DMS114 treated with DMSO at 0.1 percent for 48 hours (cell line): Measurements from ENCODE around the gene ARMC7.

Experiments
- DNase-seq: peaks from one replicate; lab custom pipeline; 2025; ENCODE audit not compliant: unreplicated experiment; lab: John Stamatoyannopoulos, UW

The ARMC7 gene

GRCh38 chr17:75098861-75099260 is 10.9 kb upstream of the ARMC7 start:
- no peak for DNase-seq

GRCh38 chr17:75099881-75100595 is 9.7 kb upstream of the ARMC7 start:
- DNase-seq, result no peak

- no peak for DNase-seq
Observed at GRCh38 chr17:75102385-75102821, 7.4 kb upstream of the ARMC7 start.

GRCh38 chr17:75103601-75104554 is 5.9 kb upstream of the ARMC7 start:
- DNase-seq, result no peak

GRCh38 chr17:75105126-75106080 is 4.4 kb upstream of the ARMC7 start:
- DNase-seq, result peak; percentile 21

GRCh38 chr17:75108193-75108592 is 1.6 kb upstream of the ARMC7 start:
- DNase-seq, result no peak

GRCh38 chr17:75109046-75109406 is 743 bp upstream of the ARMC7 start:
- no peak for DNase-seq

GRCh38 chr17:75110234-75110937 is 617 bp downstream of the ARMC7 start:
- DNase-seq, result no peak

- no peak for DNase-seq
Observed at GRCh38 chr17:75111777-75112335, 2.1 kb downstream of the ARMC7 start.

- peak; percentile 82 for DNase-seq
Observed at GRCh38 chr17:75113798-75114551, 4.2 kb downstream of the ARMC7 start.

- no peak for DNase-seq
Observed at GRCh38 chr17:75114552-75115314, 5.0 kb downstream of the ARMC7 start.

- no peak for DNase-seq
Observed at GRCh38 chr17:75115555-75115954, 5.8 kb downstream of the ARMC7 start.

GRCh38 chr17:75116737-75117136 is 7.0 kb downstream of the ARMC7 start:
- DNase-seq, result no peak

GRCh38 chr17:75118307-75118706 is 8.5 kb downstream of the ARMC7 start:
- no peak for DNase-seq

GRCh38 chr17:75124041-75124818 is 14.5 kb downstream of the ARMC7 start:
- DNase-seq, result no peak

GRCh38 chr17:75124819-75125162 is 15.0 kb downstream of the ARMC7 start:
- no peak for DNase-seq

GRCh38 chr17:75125984-75126383 is 16.2 kb downstream of the ARMC7 start:
- DNase-seq, result no peak

- DNase-seq, result no peak
Observed at GRCh38 chr17:75126954-75127353, 17.2 kb downstream of the ARMC7 start.
